GM20431 (cell line): Measurements from ENCODE around the gene NDUFAF7.
"Not testable (repeated sequence)": the region's sequence is repeated elsewhere in the genome, so short reads cannot be mapped to it uniquely, and the experiment has no call there.

Source experiments
- in situ Hi-C: fragments of 300-500 bp; cut with MseI, MboI; formaldehyde crosslinking; loops from one replicate; pipeline ENCODE4 v1.15.0; 2020; ENCODE audit warnings: low sequenced_read_pairs; ENCODE audit not compliant: unreplicated experiment

The NDUFAF7 gene

DNA sequence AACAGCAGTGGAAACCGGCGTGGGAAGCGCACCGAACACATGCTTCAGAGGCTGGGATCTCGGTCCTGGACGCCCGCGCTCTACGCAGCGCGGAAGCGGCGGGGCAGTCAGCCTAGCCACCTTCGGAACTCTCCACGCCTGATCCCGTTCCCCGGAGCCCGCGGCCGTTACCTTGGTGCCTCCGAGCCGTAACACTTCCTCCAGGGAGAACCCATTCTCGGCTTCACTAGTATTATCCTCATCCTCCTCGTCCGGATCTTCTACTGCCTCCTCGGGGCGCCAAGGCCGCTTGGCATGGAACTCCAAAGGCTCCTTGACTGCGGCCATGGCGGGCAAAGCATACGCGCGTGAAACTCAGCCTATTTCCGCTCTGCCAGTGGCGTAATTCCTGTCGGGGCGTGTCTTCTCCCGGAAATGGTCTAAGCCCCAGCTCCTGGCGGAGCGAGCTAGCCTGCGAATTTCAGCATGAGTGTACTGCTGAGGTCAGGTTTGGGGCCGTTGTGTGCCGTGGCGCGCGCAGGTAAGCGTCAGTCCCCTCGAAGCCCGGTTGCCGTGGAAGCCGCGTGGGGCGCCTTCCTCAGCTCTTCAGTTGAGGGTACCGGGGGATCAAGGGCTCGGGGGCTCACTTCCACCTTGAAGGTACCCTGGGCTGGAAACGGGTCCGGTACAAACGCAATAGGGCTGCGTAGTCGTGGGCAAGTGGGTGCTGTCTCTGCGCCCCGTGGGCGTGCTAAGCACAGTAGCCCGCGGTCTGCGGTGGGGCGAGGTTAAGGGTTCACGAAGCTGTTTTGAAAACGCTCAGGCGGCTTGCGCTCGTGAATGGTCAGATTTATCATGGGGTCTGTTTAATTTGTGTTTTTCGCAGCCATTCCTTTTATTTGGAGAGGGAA, at the start of gene NDUFAF7, which contains the start of gene CEBPZ:
Gene NDUFAF7 (plus strand): TSS at position 418 of the 890 bp plus-strand sequence. CDS start 48 bp downstream, at position 466.
Gene CEBPZ (minus strand): TSS at position 356 of the 890 bp plus-strand sequence. CDS start 29 bp downstream, at position 327.
- in situ Hi-C loops, result no loop called here

- in situ Hi-C loops, result no loop called here
These were observed 49.5 kb upstream of the NDUFAF7 start for GRCh38 chr2:37181726-37182684.

DNA sequence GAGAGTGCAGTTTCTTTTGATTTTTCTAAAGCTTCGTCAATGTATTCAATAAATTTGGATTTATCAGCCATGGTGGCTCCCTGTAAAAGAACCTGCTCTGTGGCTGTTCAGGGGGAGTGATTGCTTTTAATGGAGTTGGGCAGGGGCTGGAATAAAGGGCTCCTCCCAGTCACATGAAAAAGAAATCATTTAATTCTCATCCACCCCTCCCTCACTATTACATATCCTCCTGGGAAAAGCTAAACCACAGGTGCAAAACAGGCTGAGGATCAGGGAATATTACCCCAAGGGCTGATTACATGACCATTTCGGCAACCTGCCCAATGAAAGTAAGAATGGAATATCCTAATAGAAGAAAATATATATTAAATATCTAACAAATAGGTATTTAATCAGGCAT, 42.9 kb upstream of the NDUFAF7 start, which contains the start of gene SULT6B1:
Gene SULT6B1 (minus strand): TSS at position 101 of the 400 bp plus-strand sequence. CDS start 30 bp downstream, at position 71.
- in situ Hi-C loops, result no loop called here

DNA sequence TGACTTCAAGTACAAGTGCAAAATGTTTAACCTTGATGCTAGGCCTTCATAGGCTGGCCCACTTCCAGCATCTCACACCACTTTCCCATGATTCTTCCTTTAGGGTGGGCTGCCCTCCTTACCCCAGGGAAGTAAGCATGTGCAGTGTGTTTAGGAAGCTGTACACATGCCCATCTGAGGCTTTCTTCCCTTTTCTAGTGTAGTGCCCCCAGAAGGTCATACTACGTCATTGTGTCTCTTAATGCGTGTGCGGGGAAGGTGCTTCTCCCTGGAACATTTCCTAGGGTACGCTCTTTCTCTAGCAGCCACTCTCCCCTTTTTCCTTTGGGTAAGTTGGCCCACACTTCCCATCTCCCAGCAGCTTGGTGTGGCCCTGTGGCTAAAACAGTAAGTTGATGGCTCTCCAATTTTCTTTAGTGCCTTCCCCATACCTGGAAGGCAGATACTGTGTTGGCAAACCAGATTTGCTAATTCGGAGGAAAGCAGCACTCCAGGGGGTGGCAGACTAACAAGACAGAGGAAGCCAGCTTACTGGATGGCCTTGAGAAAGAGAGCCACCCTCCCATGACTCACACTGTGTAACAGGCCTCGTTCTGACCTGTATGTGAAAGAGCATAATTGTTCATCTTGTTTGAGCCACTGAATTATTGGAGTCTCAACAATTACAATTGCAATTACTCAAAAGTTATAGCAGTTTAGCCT, 41.9 kb upstream of the NDUFAF7 start:
- in situ Hi-C loops, result no loop called here

DNA sequence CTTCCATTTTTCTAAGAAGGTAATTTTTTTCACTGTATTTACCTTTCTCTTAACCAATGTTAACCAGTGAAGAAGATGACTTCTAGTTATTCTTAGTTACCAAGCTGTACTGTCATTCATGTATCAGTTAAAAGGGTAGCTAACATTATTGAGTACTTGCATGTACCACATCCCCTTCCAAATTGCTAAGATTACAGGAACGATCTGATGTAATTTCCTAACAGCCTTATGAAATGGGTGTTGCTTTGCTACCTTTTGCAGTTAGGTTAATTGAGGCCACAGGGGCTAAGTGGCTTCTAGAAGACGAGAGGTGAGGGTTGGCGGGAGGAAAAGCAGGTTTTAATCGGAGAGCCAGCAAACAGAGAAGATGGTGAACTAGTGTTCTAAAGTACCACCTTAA, 41.2 kb upstream of the NDUFAF7 start:
- in situ Hi-C loops, result no loop called here

GRCh38 chr2:37191253-37191652, 40.2 kb upstream of the NDUFAF7 start:
- in situ Hi-C loops, result no loop called here

- in situ Hi-C loops, result no loop called here
These were observed 39.7 kb upstream of the NDUFAF7 start for GRCh38 chr2:37191747-37192146.

DNA sequence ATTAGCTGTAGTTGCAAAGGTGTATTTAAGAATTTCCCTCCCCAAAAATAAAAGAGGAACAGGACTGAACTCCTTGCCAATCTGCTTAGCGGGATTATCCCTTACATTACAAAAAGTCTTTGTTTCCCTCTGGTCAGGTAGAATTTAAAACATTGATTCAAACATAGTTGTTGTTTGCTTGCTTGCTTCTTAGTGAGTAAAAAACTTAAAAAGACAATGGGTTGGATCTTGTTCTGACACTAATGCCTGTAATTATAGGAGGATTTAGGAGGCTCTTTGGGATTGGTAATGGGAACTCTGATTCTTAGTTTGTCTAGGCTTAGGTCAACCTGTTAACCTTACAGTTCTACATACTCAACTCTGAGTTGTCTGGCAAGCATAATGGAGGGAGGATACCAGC, 38.9 kb upstream of the NDUFAF7 start:
- in situ Hi-C loops, result no loop called here

DNA sequence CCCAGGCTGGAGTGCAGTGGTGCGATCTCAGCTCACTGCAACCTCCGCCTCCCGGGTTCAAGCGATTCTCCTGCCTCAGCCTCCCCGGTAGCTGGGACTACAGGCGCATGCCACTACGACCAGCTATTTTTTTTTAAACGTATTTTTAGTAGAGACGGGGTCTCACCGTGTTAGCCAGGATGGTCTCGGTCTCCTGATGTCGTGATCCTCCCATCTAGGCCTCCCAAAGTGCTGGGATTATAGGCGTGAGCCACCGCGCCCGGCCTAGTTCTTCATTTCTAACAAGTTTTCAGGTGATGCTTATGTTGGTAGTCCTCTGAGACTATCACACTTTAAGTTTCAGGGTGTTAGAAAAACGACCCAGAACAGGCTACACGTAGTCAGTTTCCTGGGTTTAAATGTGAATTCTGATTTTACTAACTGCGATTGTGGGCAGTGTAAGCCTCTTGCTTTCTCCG, 35.6 kb upstream of the NDUFAF7 start:
- in situ Hi-C loops, result not testable (repeated sequence)

DNA sequence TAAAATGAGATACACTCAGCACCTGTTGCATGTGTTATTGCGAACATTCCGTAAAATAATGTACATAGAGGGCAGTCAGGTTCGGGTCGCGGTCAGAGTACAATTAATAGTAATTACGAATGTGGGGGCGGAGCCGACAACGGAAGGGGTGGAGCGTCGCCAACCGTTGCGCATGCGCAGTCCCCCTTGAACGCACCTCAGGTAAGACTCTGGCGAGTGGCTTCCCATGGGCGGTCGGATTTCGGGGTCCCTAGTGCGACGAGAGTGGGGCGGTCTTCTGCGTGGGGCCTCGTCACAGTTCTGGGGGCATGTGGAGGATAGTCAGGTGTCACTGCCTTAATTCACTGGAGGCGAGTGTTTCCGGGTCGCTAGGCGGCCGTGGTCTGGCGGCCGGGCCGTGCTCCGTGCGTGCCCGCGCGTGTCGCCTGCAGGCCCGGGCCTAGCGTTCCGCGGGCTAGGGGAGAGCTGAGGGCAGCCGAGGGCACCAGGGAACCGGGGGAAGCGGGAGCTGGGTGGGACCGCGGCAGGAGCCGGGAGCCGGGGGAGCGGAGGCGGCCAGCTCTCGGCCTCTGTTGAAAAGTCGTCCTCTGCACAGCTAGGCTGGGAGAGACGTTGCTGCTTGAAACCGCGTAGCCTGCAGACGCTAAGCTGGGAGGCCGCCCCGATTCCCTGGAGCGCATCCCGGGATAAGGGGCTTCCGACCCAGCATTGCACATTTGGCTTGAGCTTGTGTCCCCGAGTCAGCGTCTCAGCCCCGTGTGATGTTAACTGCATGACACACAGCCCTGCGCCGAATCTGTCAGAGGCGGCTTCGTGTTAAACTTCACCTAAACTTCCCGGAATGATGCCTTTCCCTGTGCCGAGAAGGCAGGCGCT, 34.9 kb upstream of the NDUFAF7 start, which contains the start of gene CEBPZOS:
Gene CEBPZOS (plus strand): TSS at position 177 of the 876 bp plus-strand sequence. CDS start 3,209 bp downstream, outside the sequence.
- in situ Hi-C loops, result no loop called here

DNA sequence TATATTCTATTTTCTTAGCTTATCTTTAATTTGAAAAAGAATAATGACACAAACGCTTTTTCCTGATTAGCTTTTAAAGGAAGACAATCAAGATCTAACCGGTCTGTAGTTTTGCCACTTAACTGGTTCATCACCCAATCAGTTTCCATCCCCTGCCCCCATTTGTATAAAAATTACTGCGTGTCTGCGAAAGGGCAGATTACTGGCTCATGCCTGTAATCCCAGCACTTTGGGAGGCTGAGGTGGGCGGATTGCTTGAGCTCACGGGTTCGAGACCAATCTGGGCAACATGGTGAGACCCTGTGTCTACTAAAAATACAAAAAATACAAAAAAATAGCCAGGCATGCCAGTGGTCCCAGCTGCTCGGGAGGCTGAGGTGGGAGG, 32.8 kb upstream of the NDUFAF7 start:
- in situ Hi-C loops, result no loop called here

DNA sequence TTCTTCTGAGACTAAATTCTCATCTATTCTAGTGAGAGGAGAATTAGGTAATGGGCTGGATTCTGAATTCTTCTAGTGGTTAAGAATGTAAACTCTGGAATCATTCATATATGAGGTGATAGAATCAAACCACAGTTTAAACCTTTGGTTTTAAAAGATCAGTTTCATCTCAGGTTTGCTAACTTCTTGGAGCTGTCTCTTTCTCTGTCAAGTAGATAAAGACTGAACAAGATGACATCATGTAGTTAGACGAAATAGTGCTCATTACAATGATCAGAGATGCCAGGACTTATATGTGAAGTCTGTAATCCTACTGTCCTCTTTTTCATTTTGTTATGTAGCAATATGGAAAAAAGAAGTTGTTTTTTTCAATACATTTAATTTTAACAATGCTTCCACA, 30.2 kb upstream of the NDUFAF7 start:
- in situ Hi-C loops, result no loop called here

DNA sequence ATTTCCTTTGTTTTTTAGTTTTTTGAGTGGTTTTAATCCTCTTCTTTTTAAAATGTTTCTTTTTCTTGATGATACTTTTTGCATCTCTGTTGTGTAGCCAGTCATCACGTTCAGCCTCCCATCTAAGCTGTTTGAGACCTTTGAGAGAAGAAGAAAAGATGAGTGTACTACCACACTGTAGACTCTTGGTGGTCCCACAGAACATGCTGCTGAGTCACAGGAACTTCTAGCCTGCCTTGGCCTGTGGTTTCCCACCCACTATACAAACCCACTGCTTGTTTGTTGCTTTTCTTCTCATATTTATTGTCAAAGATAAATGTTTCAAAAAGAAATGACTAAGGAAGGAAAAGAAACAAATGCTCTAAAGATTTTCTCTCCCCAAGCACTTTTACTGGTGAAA, 29.7 kb upstream of the NDUFAF7 start:
- in situ Hi-C loops, result no loop called here

DNA sequence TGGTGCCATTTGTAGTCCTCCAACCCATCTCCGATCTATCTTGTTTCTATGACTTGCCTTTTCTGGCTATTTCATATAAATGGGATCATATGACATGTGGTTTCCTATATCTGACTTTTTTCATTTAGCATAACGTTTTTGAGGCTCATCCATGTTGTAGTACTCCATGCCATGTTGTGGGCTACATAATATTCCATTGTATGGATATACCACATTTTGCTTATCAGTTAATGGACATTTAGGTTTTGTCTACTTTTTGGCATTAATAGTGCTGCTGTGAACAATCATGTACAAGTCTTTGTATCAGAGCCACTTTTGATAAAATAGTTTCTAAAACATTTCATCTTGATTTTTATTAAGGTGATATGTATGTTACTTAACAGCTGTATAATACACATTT, 27.8 kb upstream of the NDUFAF7 start:
- in situ Hi-C loops, result no loop called here

DNA sequence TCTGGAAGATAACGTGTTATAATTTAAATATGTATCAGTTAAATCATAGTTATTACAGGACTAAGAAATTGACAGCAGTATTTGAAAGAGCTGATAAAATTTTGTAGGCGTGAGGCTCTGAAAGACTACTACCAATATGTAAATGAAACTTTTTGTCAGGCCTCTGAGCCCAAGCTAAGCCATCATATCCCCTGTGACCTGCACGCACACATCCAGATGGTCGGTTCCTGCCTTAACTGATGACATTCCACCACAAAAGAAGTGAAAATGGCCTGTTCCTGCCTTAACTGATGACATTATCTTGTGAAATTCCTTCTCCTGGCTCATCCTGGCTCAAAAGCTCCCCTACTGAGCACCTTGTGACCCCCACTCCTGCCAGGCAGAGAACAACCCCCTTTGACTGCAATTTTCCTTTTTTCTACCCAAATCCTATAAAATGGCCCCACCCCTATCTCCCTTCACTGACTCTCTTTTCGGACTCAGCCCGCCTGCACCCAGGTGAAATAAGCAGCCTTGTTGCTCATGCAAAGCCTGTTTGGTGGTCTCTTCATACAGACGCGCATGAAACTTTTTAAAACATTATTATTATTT, 26.3 kb upstream of the NDUFAF7 start:
- in situ Hi-C loops, result not testable (repeated sequence)

DNA sequence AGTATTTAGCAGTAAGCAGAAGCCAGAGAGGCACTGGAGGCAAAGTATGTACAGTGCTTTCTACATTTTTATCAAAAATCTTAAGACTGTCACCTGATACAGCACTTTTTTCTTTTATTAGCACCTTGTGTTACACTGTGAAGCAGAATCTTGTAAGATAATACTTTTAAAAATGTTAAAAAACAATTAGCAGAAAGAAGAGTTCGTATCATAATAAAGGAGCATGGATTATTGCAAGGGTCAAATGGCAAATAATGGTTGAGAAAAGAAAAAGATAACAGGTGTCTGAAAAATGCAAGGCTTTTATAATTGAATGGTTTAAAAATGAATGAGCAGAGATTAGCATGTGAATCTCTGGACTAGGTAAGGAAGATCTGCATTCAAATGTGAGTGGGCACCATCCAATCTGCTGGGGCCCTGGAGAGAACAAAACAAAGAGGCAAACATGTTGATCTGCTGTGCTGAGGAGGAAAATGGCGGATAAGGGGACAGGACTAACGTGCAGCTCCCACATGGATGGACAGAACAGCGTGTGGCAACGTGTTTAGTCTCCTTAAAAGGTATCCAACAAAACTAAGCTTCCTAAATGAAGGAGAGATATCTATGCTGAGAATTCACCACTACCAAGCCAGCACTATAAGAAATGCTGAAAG, 25.6 kb upstream of the NDUFAF7 start:
- in situ Hi-C loops, result no loop called here

GRCh38 chr2:37206760-37207159, 24.7 kb upstream of the NDUFAF7 start:
- in situ Hi-C loops, result not testable (repeated sequence)

- in situ Hi-C loops, result no loop called here
These were observed 20.2 kb upstream of the NDUFAF7 start for GRCh38 chr2:37211212-37211611.
